Colonic mucosa (tissue), 4 donors: Measurements from ENCODE around the gene DDX1. TPM values are rescaled to one million over a fixed set of nuclear protein-coding genes. Genes with fewer than 3 reads are reported as not detected.
"Not testable (repeated sequence)": the region's sequence is repeated elsewhere in the genome, so short reads cannot be mapped to it uniquely, and the experiment has no call there.

ENCODE experiments used
- DNase-seq: peaks from one replicate; pipeline ENCODE4 v3.0.0-alpha.2; 2020
- H3K27ac ChIP-seq: fragments of 200-600 bp; one replicate; pipeline ENCODE4 v1.8.0; 2021
- H3K27me3 ChIP-seq: fragments of 200-600 bp; one replicate; pipeline ENCODE4 v1.8.0; 2021
- H3K36me3 ChIP-seq: fragments of 200-600 bp; one replicate; pipeline ENCODE4 v1.8.0; 2021
- H3K4me1 ChIP-seq: fragments of 200-600 bp; one replicate; pipeline ENCODE4 v1.8.0; 2021; ENCODE audit warnings: mild to moderate bottlenecking
- H3K4me3 ChIP-seq: fragments of 200-600 bp; one replicate; pipeline ENCODE4 v1.8.0; 2021
- H3K9ac ChIP-seq, 2 donors: one replicate each; pipeline ENCODE4 v1.7.0; 2013; ENCODE audit warnings: control low read depth in 2 of 2, low read depth in 2 of 2, low read length in 2 of 2
- H3K9me3 ChIP-seq: fragments of 200-600 bp; one replicate; pipeline ENCODE4 v1.8.0; 2021
- intact Hi-C: fragments of 100-400 bp; cut with DNase I; formaldehyde crosslinking; loops from one replicate; pipeline ENCODE4 v1.14.1; 2022
- total RNA-seq, 2 donors: library from RNA; stranded (reverse); fragmentation: NEBNext Ultra II Directional in 1 of 2; extraction: Animal tissue kit (Norgen Biotek cat#: 25700) in 1 of 2; gene quantifications; one replicate each; pipeline ENCODE4 v1.2.1, GENCODE V29; 2021
- TF ChIP-seq, protein P1 (sequence below): fragments of 200-600 bp; IDR thresholded peaks from one replicate; pipeline ENCODE4 v1.8.0; 2022; ENCODE audit warnings: antibody characterized with exemption, mild to moderate bottlenecking
- donor health status: healthy.
- donor health status: DM: no; HTN: no; CAD: no.
- donor health status: DM: no; HTN: no; CAD: no.

The DDX1 gene
- total RNA-seq, 2 donors from 2014 or later = 71.6 to 91.3 TPM

DNA sequence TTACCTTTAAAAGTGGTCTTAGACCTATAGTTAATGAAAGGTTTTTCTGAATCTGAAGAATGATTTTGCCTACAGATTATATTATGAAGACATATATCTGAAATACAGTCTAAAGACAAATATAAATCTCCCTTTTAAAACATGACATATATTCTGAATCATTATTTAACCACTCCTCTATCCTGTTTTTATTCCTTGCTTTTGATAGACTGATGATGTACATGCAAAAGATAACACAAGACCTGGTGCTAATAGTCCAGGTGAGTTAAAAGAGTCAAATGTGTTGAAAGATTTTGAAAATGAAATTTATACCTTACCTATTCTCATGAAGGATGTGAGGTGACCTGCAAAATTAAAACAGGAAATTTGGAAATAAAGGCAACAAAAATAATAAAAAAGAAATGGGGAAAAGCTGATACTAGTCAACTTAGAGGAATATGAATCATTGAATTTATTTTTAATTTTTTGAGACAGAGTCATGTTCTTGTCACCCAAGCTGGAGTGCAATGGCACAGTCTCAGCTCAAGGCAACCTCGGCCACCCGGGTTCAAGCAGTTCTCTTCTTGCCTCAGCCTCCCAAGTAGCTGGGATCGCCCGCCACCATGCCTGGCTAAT, 29.3 kb downstream of the DDX1 start:
- Histone ChIP-seq H3K27ac (no peak overlapping the region), H3K36me3 (peaks cover 22% of the 10 kb centered on the region), H3K9ac (no peak overlapping the region), H3K9me3 (no peaks in the 10 kb centered on the region), H3K27me3 (no peaks in the 10 kb centered on the region), H3K4me1 (no peaks in the 10 kb centered on the region), H3K4me3 (no peak overlapping the region)
- TF ChIP-seq, protein P1, sequence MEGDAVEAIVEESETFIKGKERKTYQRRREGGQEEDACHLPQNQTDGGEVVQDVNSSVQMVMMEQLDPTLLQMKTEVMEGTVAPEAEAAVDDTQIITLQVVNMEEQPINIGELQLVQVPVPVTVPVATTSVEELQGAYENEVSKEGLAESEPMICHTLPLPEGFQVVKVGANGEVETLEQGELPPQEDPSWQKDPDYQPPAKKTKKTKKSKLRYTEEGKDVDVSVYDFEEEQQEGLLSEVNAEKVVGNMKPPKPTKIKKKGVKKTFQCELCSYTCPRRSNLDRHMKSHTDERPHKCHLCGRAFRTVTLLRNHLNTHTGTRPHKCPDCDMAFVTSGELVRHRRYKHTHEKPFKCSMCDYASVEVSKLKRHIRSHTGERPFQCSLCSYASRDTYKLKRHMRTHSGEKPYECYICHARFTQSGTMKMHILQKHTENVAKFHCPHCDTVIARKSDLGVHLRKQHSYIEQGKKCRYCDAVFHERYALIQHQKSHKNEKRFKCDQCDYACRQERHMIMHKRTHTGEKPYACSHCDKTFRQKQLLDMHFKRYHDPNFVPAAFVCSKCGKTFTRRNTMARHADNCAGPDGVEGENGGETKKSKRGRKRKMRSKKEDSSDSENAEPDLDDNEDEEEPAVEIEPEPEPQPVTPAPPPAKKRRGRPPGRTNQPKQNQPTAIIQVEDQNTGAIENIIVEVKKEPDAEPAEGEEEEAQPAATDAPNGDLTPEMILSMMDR = no peak
- DNase-seq = no peak
- intact Hi-C loops = no loop called here

DNA sequence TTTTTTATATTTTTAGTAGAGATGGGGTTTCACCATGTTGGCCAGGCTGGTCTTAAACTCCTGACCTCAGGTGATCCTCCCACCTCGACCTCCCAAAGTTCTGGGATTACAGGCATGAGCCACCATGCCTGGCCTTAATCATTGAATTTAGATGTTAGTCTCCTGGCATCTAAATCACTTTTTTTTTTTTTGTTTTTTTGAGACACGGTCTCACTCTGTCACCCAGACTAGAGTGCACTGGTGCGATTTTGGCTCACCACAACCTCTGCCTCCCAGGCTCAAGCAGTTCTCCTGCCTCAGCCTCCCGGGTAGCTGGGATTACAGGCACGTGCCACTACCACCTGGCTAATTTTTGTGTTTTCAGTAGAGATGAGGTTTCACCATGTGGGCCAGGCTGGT, 29.8 kb downstream of the DDX1 start:
- H3K4me1 ChIP-seq, H3K9ac ChIP-seq, H3K27me3 ChIP-seq, H3K27ac ChIP-seq, H3K9me3 ChIP-seq, DNase-seq, intact Hi-C loops, H3K4me3 ChIP-seq: not testable (repeated sequence)
- H3K36me3 ChIP-seq = peaks cover 22% of the 10 kb centered on the region

DNA sequence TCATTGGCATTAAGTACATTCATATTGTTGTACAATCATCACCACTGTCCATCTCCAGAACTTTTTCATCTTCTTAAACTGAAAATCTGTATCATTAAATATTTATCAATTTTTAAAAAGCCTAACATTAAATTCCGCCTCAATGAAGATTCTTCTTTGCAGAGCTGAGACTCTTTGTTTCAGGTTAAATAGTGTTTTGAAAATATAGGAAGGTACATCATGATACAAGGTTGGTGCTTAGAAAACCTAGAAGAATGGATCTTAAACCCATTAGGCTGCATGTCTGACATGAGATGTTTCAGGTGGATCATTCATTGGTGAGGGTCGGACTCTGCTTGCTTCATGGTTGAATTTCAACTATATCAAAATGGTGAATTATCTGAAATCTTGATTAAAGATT, 30.5 kb downstream of the DDX1 start:
- DNase-seq = no peak
- TF ChIP-seq, protein P1 = no peak
- no peak overlapping the region for H3K27ac ChIP-seq
- peaks cover 22% of the 10 kb centered on the region for H3K36me3 ChIP-seq
- H3K27me3 ChIP-seq = no peaks in the 10 kb centered on the region
- no peaks in the 10 kb centered on the region for H3K4me1 ChIP-seq
- H3K9me3 ChIP-seq = no peaks in the 10 kb centered on the region
- H3K4me3 ChIP-seq = no peak overlapping the region
- intact Hi-C loops = no loop called here
- H3K9ac ChIP-seq = no peak overlapping the region

DNA sequence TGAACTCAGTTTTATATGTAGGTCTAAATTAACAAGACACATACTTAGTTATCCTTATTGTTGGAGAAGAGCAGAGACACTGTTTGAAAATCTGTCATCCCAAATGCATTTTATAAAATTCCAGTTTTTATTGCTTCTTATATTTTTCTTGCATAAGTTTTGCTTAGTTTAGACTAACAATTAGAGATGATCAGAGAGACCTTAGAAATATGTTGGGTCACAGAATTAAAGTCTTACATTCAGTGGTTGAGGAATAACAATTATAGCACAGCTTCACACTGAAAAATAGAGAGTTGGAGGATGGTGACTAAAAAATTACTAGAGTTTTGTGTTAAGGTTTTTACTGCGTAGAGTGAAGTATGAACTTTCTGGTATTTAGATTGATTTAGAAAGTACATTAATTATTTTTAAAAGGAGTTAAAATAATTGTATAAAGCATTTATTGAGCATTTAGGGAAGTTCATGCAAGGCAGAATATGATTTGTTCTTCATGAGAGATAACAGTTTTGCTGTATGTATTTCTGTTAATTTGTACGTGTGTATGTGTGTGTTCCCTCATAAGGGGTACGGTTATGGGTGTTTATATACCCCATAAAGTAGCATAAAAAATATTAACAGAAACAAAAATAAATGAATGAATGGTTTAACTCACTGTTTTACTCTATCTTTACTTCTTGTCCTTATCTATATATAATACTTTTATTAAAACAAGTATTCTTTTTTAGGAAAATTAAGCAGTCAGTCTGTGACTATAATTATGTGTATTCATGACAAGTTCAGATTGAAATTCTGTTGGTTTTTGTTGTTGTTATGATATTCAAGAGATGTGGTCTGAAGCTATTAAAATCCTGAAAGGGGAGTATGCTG, 31.2 kb downstream of the DDX1 start:
- TF ChIP-seq, protein P1 = no peak
- intact Hi-C loops = no loop called here

DNA sequence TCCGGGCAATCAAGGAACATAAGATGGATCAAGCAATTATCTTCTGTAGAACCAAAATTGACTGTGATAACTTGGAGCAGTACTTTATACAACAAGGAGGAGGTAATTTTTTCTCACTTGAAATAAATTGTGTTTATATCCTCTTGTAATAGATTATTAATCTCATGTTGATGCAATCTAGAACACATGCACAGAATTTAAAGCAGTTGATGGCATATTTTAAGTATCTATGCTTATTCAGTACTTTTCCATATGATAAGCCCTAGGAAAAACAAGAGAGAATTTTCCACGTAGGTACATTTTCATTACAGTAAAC, 31.8 kb downstream of the DDX1 start:
- no peak for DNase-seq
- peaks cover 17% of the 10 kb centered on the region for H3K36me3 ChIP-seq
- H3K9ac ChIP-seq = no peak overlapping the region
- H3K27me3 ChIP-seq = no peaks in the 10 kb centered on the region
- no peak overlapping the region for H3K4me3 ChIP-seq
- TF ChIP-seq, protein P1 = no peak
- no peaks in the 10 kb centered on the region for H3K9me3 ChIP-seq
- H3K27ac ChIP-seq = no peak overlapping the region
- intact Hi-C loops = no loop called here
- no peaks in the 10 kb centered on the region for H3K4me1 ChIP-seq

More for the DNA sequence above, 31.2 kb downstream of the DDX1 start:
- H3K4me1 ChIP-seq = no peaks in the 10 kb centered on the region
- no peak overlapping the region for H3K4me3 ChIP-seq
- H3K9ac ChIP-seq = no peak overlapping the region
- peaks cover 22% of the 10 kb centered on the region for H3K36me3 ChIP-seq
- H3K27ac ChIP-seq = no peak overlapping the region
- H3K27me3 ChIP-seq = no peaks in the 10 kb centered on the region
- H3K9me3 ChIP-seq = no peaks in the 10 kb centered on the region
- no peak for DNase-seq
